Neural cell (in vitro differentiated cells): Measurements from ENCODE around the gene CACNA2D2. TPM values are rescaled to one million over a fixed set of nuclear protein-coding genes. Genes with fewer than 3 reads are reported as not detected.

Experiments used
- H2AFZ ChIP-seq: fragments of 200-600, 300-800 bp; sonication (generic), shearing (Covaris generic); 2 replicates; pipeline ENCODE4 v1.6.0; 2014; ENCODE audit warnings: low read depth, mild to moderate bottlenecking, antibody characterized with exemption, low read length, moderate library complexity
- H3F3A ChIP-seq: fragments of 200-600 bp; shearing (Covaris generic); 2 replicates; pipeline ENCODE4 v1.6.1; 2016; ENCODE audit warnings: mild to moderate bottlenecking, moderate library complexity, mixed read lengths, antibody characterized with exemption, low read length; ENCODE audit not compliant: insufficient read depth, poor library complexity, severe bottlenecking
- H3K27ac ChIP-seq: fragments of 200-600, 300-800 bp; sonication (generic), shearing (Covaris generic); 2 replicates; pipeline ENCODE4 v1.5.1; 2014; ENCODE audit warnings: mild to moderate bottlenecking, low read length, moderate library complexity
- H3K27me3 ChIP-seq: fragments of 300-800, 200-600 bp; sonication (generic), shearing (Covaris generic); 2 replicates; pipeline ENCODE4 v1.6.0; 2014; ENCODE audit warnings: mild to moderate bottlenecking, low read depth, low read length, moderate library complexity; ENCODE audit not compliant: insufficient read depth
- H3K36me3 ChIP-seq: fragments of 300-800, 200-600 bp; sonication (generic), shearing (Covaris generic); 2 replicates; pipeline ENCODE4 v1.5.1; 2014; ENCODE audit warnings: mild to moderate bottlenecking, antibody characterized with exemption, low read length, moderate library complexity; ENCODE audit not compliant: insufficient read depth
- H3K4me2 ChIP-seq: fragments of 300-800, 200-600 bp; sonication (generic), shearing (Covaris generic); 2 replicates; pipeline ENCODE4 v1.6.0; 2014; ENCODE audit warnings: mild to moderate bottlenecking, low read length
- H3K4me3 ChIP-seq: fragments of 300-800, 200-600 bp; sonication (generic), shearing (Covaris generic); 2 replicates; pipeline ENCODE4 v1.5.1; 2014; ENCODE audit warnings: mild to moderate bottlenecking, low read length, moderate library complexity
- H3K79me2 ChIP-seq: fragments of 200-600 bp; shearing (Covaris generic); replicated peaks from 2 replicates; pipeline ENCODE4 v1.6.0; 2014; ENCODE audit warnings: mild to moderate bottlenecking, low read length, moderate library complexity; ENCODE audit not compliant: insufficient read depth
- H3K9ac ChIP-seq: fragments of 300-800, 200-600 bp; sonication (generic), shearing (Covaris generic); 2 replicates; pipeline ENCODE4 v1.6.1; 2016; ENCODE audit warnings: mild to moderate bottlenecking, low read length, mixed read lengths
- H3K9me2 ChIP-seq: fragments of 200-600 bp; shearing (Covaris generic); 2 replicates; pipeline ENCODE4 v1.6.1; 2016; ENCODE audit warnings: mild to moderate bottlenecking, low read length, mixed read lengths; ENCODE audit not compliant: insufficient read depth
- H3K9me3 ChIP-seq: fragments of 200-600, 300-800 bp; sonication (generic), shearing (Covaris generic); 2 replicates; pipeline ENCODE4 v1.6.1; 2016; ENCODE audit warnings: mild to moderate bottlenecking, mixed run types, low read length, moderate library complexity, mixed read lengths
- H4K20me1 ChIP-seq: fragments of 200-600 bp; shearing (Covaris generic); 2 replicates; pipeline ENCODE4 v1.6.1; 2016; ENCODE audit warnings: mild to moderate bottlenecking, mixed run types; ENCODE audit not compliant: insufficient read depth
- EP300 ChIP-seq: fragments of 450-650 bp; conservative IDR thresholded peaks from 2 replicates; pipeline ENCODE4 v1.6.1; 2014; ENCODE audit warnings: antibody characterized with exemption, mild to moderate bottlenecking, moderate library complexity; ENCODE audit not compliant: poor library complexity, severe bottlenecking
- EZH2 ChIP-seq: fragments of 200-600, 300-800 bp; shearing (Covaris generic), sonication (generic); IDR thresholded peaks from 2 replicates; pipeline ENCODE4 v1.6.1; 2014; ENCODE audit warnings: antibody characterized with exemption, low read length, borderline replicate concordance, mild to moderate bottlenecking; ENCODE audit not compliant: insufficient read depth, poor library complexity, severe bottlenecking
- MXI1 ChIP-seq: fragments of 450-650 bp; conservative IDR thresholded peaks from 2 replicates; pipeline ENCODE4 v1.6.1; 2014; ENCODE audit warnings: antibody characterized with exemption, mild to moderate bottlenecking; ENCODE audit not compliant: poor library complexity, severe bottlenecking
- POLR2AphosphoS5 ChIP-seq: IDR thresholded peaks from 2 replicates; pipeline ENCODE4 v1.6.1; 2012
- RAD21 ChIP-seq: fragments of 450-650 bp; conservative IDR thresholded peaks from 2 replicates; pipeline ENCODE4 v1.6.1; 2014; ENCODE audit warnings: antibody characterized with exemption, mild to moderate bottlenecking, moderate library complexity
- SMC3 ChIP-seq: fragments of 450-650 bp; conservative IDR thresholded peaks from 2 replicates; pipeline ENCODE4 v1.6.1; 2014; ENCODE audit warnings: antibody characterized with exemption, mild to moderate bottlenecking, moderate library complexity; ENCODE audit not compliant: poor library complexity
- TAF1 ChIP-seq: IDR thresholded peaks from 2 replicates; pipeline ENCODE4 v1.6.1; 2012; ENCODE audit warnings: low read depth
- polyA plus RNA-seq: library from polyadenylated mRNA; depleted of rRNA; stranded (reverse); fragments of >200 nt; gene quantifications from 2 replicates; pipeline ENCODE4 v1.2.3, GENCODE V29; 2014
- TF ChIP-seq, protein P1 (sequence below): fragments of 450-650 bp; IDR thresholded peaks from 2 replicates; pipeline ENCODE4 v1.5.1; 2014; ENCODE audit warnings: antibody characterized with exemption, mild to moderate bottlenecking, moderate library complexity; ENCODE audit not compliant: poor library complexity, severe bottlenecking
- TF ChIP-seq, protein P2 (sequence below): IDR thresholded peaks from 2 replicates; pipeline ENCODE4 v1.6.1; 2012; ENCODE audit warnings: borderline replicate concordance

Gene CACNA2D2
- polyA plus RNA-seq, 1 donor from 2014 or later, result 7.8 TPM

DNA sequence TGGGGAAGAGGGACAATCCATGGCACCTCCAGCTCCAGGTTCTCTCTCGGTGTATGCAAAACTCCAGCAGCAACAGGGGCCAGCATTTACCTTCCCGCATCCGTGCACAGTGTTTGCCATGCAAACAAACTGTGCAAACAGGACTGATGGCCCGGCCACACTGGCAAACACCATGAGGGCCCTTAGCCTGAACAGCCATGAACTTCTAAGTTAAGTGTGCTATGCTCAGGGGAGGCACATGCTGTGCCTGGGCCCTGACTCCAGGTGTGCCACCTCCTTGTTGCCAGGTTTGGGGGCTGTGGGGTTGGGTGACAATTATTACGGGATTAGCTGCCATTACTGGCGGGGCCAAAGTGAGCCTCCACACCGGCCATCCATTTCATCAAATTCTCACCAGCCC is 57.5 kb downstream of the CACNA2D2 start:
- Histone ChIP-seq H3K27ac (no peak overlapping the region), H3K79me2 (no peaks in the 10 kb centered on the region), H3K4me2 (no peak overlapping the region), H2AFZ (no peak overlapping the region), H3K4me3 (no peak overlapping the region), H3K9me3 (no peaks in the 10 kb centered on the region), H3F3A (no peaks in the 10 kb centered on the region), H4K20me1 (no peaks in the 10 kb centered on the region), H3K9me2 (no peaks in the 10 kb centered on the region), H3K9ac (no peak overlapping the region), H3K27me3 (no peaks in the 10 kb centered on the region), H3K36me3 (no peaks in the 10 kb centered on the region)
- TF ChIP-seq RAD21, result no peak
- no peak for TF ChIP-seq EP300
- TF ChIP-seq, protein P1, sequence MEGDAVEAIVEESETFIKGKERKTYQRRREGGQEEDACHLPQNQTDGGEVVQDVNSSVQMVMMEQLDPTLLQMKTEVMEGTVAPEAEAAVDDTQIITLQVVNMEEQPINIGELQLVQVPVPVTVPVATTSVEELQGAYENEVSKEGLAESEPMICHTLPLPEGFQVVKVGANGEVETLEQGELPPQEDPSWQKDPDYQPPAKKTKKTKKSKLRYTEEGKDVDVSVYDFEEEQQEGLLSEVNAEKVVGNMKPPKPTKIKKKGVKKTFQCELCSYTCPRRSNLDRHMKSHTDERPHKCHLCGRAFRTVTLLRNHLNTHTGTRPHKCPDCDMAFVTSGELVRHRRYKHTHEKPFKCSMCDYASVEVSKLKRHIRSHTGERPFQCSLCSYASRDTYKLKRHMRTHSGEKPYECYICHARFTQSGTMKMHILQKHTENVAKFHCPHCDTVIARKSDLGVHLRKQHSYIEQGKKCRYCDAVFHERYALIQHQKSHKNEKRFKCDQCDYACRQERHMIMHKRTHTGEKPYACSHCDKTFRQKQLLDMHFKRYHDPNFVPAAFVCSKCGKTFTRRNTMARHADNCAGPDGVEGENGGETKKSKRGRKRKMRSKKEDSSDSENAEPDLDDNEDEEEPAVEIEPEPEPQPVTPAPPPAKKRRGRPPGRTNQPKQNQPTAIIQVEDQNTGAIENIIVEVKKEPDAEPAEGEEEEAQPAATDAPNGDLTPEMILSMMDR, result no peak
- TF ChIP-seq POLR2AphosphoS5, result no peak
- TF ChIP-seq TAF1, result no peak
- TF ChIP-seq, protein P2, sequence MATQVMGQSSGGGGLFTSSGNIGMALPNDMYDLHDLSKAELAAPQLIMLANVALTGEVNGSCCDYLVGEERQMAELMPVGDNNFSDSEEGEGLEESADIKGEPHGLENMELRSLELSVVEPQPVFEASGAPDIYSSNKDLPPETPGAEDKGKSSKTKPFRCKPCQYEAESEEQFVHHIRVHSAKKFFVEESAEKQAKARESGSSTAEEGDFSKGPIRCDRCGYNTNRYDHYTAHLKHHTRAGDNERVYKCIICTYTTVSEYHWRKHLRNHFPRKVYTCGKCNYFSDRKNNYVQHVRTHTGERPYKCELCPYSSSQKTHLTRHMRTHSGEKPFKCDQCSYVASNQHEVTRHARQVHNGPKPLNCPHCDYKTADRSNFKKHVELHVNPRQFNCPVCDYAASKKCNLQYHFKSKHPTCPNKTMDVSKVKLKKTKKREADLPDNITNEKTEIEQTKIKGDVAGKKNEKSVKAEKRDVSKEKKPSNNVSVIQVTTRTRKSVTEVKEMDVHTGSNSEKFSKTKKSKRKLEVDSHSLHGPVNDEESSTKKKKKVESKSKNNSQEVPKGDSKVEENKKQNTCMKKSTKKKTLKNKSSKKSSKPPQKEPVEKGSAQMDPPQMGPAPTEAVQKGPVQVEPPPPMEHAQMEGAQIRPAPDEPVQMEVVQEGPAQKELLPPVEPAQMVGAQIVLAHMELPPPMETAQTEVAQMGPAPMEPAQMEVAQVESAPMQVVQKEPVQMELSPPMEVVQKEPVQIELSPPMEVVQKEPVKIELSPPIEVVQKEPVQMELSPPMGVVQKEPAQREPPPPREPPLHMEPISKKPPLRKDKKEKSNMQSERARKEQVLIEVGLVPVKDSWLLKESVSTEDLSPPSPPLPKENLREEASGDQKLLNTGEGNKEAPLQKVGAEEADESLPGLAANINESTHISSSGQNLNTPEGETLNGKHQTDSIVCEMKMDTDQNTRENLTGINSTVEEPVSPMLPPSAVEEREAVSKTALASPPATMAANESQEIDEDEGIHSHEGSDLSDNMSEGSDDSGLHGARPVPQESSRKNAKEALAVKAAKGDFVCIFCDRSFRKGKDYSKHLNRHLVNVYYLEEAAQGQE, result no peak
- no peak for TF ChIP-seq EZH2
- no peak for TF ChIP-seq SMC3
- TF ChIP-seq MXI1, result no peak

DNA sequence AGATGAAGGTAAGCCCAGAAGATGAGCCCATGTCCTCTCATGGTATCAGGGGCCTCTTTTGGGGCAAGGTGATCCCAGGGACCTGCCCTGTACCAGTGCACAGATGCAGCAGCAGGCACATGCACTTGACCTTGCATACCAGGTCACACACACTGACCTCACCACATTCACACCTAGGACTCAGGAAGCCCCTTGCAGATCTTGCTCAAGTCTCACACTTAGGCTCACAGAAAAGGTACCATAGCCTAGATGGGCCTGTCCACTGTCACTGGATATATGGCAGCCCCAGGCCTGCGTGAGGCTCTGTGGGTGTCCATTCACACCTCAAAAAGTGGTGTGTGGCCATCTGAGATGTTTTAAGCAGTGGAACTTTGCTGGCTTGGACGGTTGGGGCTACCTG is 58.7 kb downstream of the CACNA2D2 start:
- Histone ChIP-seq H3K4me2 (no peak overlapping the region), H4K20me1 (no peaks in the 10 kb centered on the region), H3K27me3 (no peaks in the 10 kb centered on the region), H3K79me2 (no peaks in the 10 kb centered on the region), H3K27ac (no peak overlapping the region), H3K36me3 (no peaks in the 10 kb centered on the region), H2AFZ (no peak overlapping the region), H3F3A (no peaks in the 10 kb centered on the region), H3K4me3 (no peak overlapping the region), H3K9ac (no peak overlapping the region), H3K9me2 (no peaks in the 10 kb centered on the region), H3K9me3 (no peaks in the 10 kb centered on the region)
- TF ChIP-seq POLR2AphosphoS5, result no peak
- no peak for TF ChIP-seq RAD21
- no peak for TF ChIP-seq MXI1
- TF ChIP-seq, protein P2, result no peak
- no peak for TF ChIP-seq SMC3
- TF ChIP-seq TAF1, result no peak
- TF ChIP-seq EP300, result no peak
- TF ChIP-seq, protein P1, result no peak
- no peak for TF ChIP-seq EZH2
